ENCODE measurements around the gene AIDA.
A peak's percentile ranks its signal among the peaks of the same experiment; 100 is the strongest.
"Not testable (repeated sequence)": the region's sequence is repeated elsewhere in the genome, so short reads cannot be mapped to it uniquely, and the experiment has no call there.

AIDA gene

GRCh38 chr1:222712253-222713090 lies at the start of gene AIDA, which contains the start of gene BROX:
Gene AIDA, minus strand, starts transcription at chr1:222712491. Its CDS starts 174 bp downstream, at chr1:222712317.
Gene BROX, plus strand, starts transcription at chr1:222712564. Its CDS starts 3,136 bp downstream, at chr1:222715700.
- Histone ChIP-seq H3K36me3 (ENCODE audit: control insufficient read depth, insufficient read depth, low read length) (peaks cover 7% of the 10 kb centered on the region), H3K4me3 (ENCODE audit: low read length) (peak within 1 kb of the TSS; percentile 94), H3K4me1 (ENCODE audit: control insufficient read depth, insufficient read depth, low read length) (peaks cover 5% of the 10 kb centered on the region), H3K9ac (ENCODE audit: low read length) (peak within 1 kb of the TSS; percentile 72), H3K27ac (ENCODE audit: low read depth, low read length) (peak within 1 kb of the TSS; percentile 99), H3K27me3 (ENCODE audit: control insufficient read depth, insufficient read depth, low read length) (no peaks in the 10 kb centered on the region)

GRCh38 chr1:222761083-222761482 lies 48.8 kb upstream of the AIDA start:
- H3K4me3 ChIP-seq (ENCODE audit: low read length), result no peak overlapping the region
- H3K9ac ChIP-seq (ENCODE audit: low read length), result no peak overlapping the region
- H3K27ac ChIP-seq (ENCODE audit: low read depth, low read length), result no peak overlapping the region
- H3K27me3 ChIP-seq (ENCODE audit: control insufficient read depth, insufficient read depth, low read length), result no peaks in the 10 kb centered on the region
- no peaks in the 10 kb centered on the region for H3K36me3 ChIP-seq (ENCODE audit: control insufficient read depth, insufficient read depth, low read length)
- peaks cover 17% of the 10 kb centered on the region for H3K4me1 ChIP-seq (ENCODE audit: control insufficient read depth, insufficient read depth, low read length)

GRCh38 chr1:222759451-222760035 lies 47.3 kb upstream of the AIDA start:
- no peak overlapping the region for H3K4me3 ChIP-seq (ENCODE audit: low read length)
- H3K27me3 ChIP-seq (ENCODE audit: control insufficient read depth, insufficient read depth, low read length), result no peaks in the 10 kb centered on the region
- no peaks in the 10 kb centered on the region for H3K36me3 ChIP-seq (ENCODE audit: control insufficient read depth, insufficient read depth, low read length)
- H3K4me1 ChIP-seq (ENCODE audit: control insufficient read depth, insufficient read depth, low read length), result peaks cover 28% of the 10 kb centered on the region
- H3K27ac ChIP-seq (ENCODE audit: low read depth, low read length), result peak overlapping the region; percentile 97
- H3K9ac ChIP-seq (ENCODE audit: low read length), result no peak overlapping the region

- Histone ChIP-seq H3K4me1 (ENCODE audit: control insufficient read depth, insufficient read depth, low read length) (peaks cover 28% of the 10 kb centered on the region), H3K27me3 (ENCODE audit: control insufficient read depth, insufficient read depth, low read length) (no peaks in the 10 kb centered on the region), H3K27ac (ENCODE audit: low read depth, low read length) (peak overlapping the region; percentile 97), H3K36me3 (ENCODE audit: control insufficient read depth, insufficient read depth, low read length) (no peaks in the 10 kb centered on the region), H3K4me3 (ENCODE audit: low read length) (no peak overlapping the region), H3K9ac (ENCODE audit: low read length) (no peak overlapping the region)
Measured at GRCh38 chr1:222757646-222758268, 45.5 kb upstream of the AIDA start.

- Histone ChIP-seq H3K4me3 (ENCODE audit: low read length) (no peak overlapping the region), H3K9ac (ENCODE audit: low read length) (no peak overlapping the region), H3K27ac (ENCODE audit: low read depth, low read length) (peak overlapping the region; percentile 81), H3K4me1 (ENCODE audit: control insufficient read depth, insufficient read depth, low read length) (peaks cover 28% of the 10 kb centered on the region), H3K36me3 (ENCODE audit: control insufficient read depth, insufficient read depth, low read length) (no peaks in the 10 kb centered on the region), H3K27me3 (ENCODE audit: control insufficient read depth, insufficient read depth, low read length) (no peaks in the 10 kb centered on the region)
Measured at GRCh38 chr1:222754366-222755139, 42.3 kb upstream of the AIDA start.

GRCh38 chr1:222751255-222751654 lies 39.0 kb upstream of the AIDA start:
- H3K9ac ChIP-seq (ENCODE audit: low read length), result no peak overlapping the region
- no peak overlapping the region for H3K27ac ChIP-seq (ENCODE audit: low read depth, low read length)
- no peaks in the 10 kb centered on the region for H3K36me3 ChIP-seq (ENCODE audit: control insufficient read depth, insufficient read depth, low read length)
- H3K4me3 ChIP-seq (ENCODE audit: low read length), result no peak overlapping the region
- H3K4me1 ChIP-seq (ENCODE audit: control insufficient read depth, insufficient read depth, low read length), result peaks cover 11% of the 10 kb centered on the region
- no peaks in the 10 kb centered on the region for H3K27me3 ChIP-seq (ENCODE audit: control insufficient read depth, insufficient read depth, low read length)

GRCh38 chr1:222750651-222751050 lies 38.4 kb upstream of the AIDA start:
- H3K4me1 ChIP-seq (ENCODE audit: control insufficient read depth, insufficient read depth, low read length), result peaks cover 9% of the 10 kb centered on the region
- no peak overlapping the region for H3K4me3 ChIP-seq (ENCODE audit: low read length)
- no peaks in the 10 kb centered on the region for H3K36me3 ChIP-seq (ENCODE audit: control insufficient read depth, insufficient read depth, low read length)
- H3K27ac ChIP-seq (ENCODE audit: low read depth, low read length), result no peak overlapping the region
- H3K27me3 ChIP-seq (ENCODE audit: control insufficient read depth, insufficient read depth, low read length), result no peaks in the 10 kb centered on the region
- no peak overlapping the region for H3K9ac ChIP-seq (ENCODE audit: low read length)

- Histone ChIP-seq H3K4me1 (ENCODE audit: control insufficient read depth, insufficient read depth, low read length) (peaks cover 3% of the 10 kb centered on the region), H3K27ac (ENCODE audit: low read depth, low read length) (no peak overlapping the region), H3K9ac (ENCODE audit: low read length) (no peak overlapping the region), H3K4me3 (ENCODE audit: low read length) (no peak overlapping the region), H3K27me3 (ENCODE audit: control insufficient read depth, insufficient read depth, low read length) (no peaks in the 10 kb centered on the region), H3K36me3 (ENCODE audit: control insufficient read depth, insufficient read depth, low read length) (no peaks in the 10 kb centered on the region)
Measured at GRCh38 chr1:222749927-222750326, 37.6 kb upstream of the AIDA start.

- H3K27me3 ChIP-seq (ENCODE audit: control insufficient read depth, insufficient read depth, low read length); H3K9ac ChIP-seq (ENCODE audit: low read length); H3K4me1 ChIP-seq (ENCODE audit: control insufficient read depth, insufficient read depth, low read length); H3K27ac ChIP-seq (ENCODE audit: low read depth, low read length); H3K4me3 ChIP-seq (ENCODE audit: low read length); H3K36me3 ChIP-seq (ENCODE audit: control insufficient read depth, insufficient read depth, low read length): not testable (repeated sequence)
Measured at GRCh38 chr1:222741630-222742457, 29.6 kb upstream of the AIDA start.

GRCh38 chr1:222739929-222740328 lies 27.6 kb upstream of the AIDA start:
- no peak overlapping the region for H3K4me3 ChIP-seq (ENCODE audit: low read length)
- no peaks in the 10 kb centered on the region for H3K27me3 ChIP-seq (ENCODE audit: control insufficient read depth, insufficient read depth, low read length)
- H3K4me1 ChIP-seq (ENCODE audit: control insufficient read depth, insufficient read depth, low read length), result peaks cover 4% of the 10 kb centered on the region
- H3K27ac ChIP-seq (ENCODE audit: low read depth, low read length), result no peak overlapping the region
- H3K9ac ChIP-seq (ENCODE audit: low read length), result no peak overlapping the region
- peaks cover 3% of the 10 kb centered on the region for H3K36me3 ChIP-seq (ENCODE audit: control insufficient read depth, insufficient read depth, low read length)

- Histone ChIP-seq H3K27me3 (ENCODE audit: control insufficient read depth, insufficient read depth, low read length) (no peaks in the 10 kb centered on the region), H3K4me3 (ENCODE audit: low read length) (no peak overlapping the region), H3K9ac (ENCODE audit: low read length) (no peak overlapping the region), H3K4me1 (ENCODE audit: control insufficient read depth, insufficient read depth, low read length) (peaks cover 4% of the 10 kb centered on the region), H3K36me3 (ENCODE audit: control insufficient read depth, insufficient read depth, low read length) (peaks cover 3% of the 10 kb centered on the region), H3K27ac (ENCODE audit: low read depth, low read length) (no peak overlapping the region)
Measured at GRCh38 chr1:222739465-222739864, 27.2 kb upstream of the AIDA start.

Measured in rectal smooth muscle tissue (tissue), 1 donor.